Anterior cingulate cortex (tissue), 58 donors: ENCODE measurements around the gene IFT74.
"Not testable (repeated sequence)": the region's sequence is repeated elsewhere in the genome, so short reads cannot be mapped to it uniquely, and the experiment has no call there.

Experiments
- DNase-seq, 58 donors: peaks; one replicate each; lab custom pipeline; 2025; lab: John Stamatoyannopoulos, UW

IFT74 gene

DNA sequence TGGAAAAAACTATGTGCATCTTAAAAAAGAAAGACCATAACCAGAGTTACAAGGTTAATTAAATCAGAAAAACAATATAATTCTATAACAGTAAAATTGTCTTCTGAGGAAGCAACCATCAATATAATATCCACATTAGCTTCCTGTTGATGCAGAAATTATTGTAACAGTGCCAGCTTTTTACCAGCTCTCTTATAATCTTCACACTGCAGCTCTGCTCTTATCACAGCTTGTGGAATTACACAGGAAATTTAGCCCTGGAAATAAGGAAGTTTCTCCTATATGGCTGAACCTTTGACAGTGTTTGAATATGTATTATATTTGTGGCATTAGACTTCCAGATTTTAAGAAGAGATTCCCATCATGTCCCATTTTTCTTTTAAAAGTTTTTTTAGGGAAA lies 103.7 kb downstream of the IFT74 start:
- no peak for DNase-seq

DNA sequence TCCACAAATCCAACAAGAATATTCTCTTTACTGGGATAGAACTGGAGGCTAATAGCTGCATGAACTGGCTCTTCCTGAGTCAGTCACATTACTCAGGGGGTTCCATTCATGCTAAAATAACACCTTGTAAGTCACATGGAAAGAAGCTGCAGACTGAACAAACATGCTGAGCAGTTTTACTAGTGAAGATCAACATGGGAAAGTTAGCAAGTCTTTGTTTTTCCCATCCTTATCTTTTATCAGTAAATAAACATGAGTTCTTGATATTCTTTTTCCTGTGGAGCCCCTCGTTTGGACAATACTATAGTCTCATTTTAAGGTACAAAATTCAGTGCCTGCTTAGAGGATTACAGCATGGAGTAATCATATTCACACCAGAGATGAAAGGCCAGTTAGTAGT lies 109.1 kb downstream of the IFT74 start:
- no peak for DNase-seq

DNA sequence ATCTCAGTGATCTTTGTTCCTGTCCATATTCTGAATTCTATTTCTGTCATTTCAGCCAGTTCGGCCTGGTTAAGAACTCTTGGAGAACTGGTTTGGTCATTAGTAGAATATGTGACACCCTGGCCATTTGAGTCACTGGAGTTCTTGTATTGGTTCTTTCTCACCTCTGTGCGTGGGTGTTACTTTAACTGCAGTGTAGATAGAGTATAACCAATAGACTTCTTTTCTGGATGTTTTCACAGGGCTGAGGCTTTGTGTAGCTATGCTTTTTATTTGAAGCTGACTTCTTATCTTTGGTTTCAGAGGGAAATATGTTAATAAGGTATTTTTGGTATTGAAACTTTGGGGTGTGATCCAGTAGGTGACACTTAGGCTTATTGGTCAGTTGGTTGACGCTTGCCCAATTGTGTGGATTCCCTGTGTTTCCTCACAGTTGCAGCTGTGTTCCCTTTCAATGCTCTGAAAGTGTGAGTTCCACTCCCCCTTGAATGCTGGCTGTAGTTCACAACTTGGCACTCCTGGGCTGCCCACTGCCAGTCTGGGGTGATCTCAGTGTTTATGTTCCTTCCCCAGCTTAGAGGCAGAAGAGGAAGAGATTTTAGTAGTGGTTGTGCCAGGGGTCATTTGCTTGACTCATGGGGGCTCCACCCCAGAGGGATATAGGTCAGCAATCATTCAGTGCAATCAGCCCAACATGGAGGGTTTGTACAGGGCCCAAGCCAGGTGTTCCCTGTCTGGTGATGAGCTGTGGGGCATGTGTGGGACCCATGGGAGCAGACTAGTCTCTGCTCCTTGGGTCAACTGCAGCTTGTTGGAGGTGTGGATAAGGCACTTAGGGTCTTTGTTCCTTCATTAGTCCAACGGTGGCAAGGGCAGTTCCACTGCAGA lies 117.9 kb downstream of the IFT74 start:
- DNase-seq, result no peak

DNA sequence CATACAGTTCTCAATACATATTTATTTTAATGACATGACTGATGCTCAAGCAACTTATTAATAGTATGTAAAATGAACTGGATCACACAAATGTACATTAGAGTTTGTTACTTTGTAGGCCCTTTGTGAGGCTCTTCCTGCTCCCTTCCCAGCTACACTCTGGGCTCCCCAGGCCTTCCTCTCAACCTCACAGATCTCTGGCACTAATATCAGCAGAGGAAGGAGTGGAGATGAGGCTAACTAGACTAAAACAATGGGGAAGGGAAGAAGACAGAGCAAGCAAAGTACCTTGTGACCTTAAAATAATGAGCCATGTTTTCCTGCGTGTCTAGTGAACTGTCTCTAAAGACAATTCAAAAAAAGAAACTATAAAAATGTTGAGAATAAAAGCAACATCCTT lies 122.5 kb downstream of the IFT74 start:
- DNase-seq, result no peak

DNA sequence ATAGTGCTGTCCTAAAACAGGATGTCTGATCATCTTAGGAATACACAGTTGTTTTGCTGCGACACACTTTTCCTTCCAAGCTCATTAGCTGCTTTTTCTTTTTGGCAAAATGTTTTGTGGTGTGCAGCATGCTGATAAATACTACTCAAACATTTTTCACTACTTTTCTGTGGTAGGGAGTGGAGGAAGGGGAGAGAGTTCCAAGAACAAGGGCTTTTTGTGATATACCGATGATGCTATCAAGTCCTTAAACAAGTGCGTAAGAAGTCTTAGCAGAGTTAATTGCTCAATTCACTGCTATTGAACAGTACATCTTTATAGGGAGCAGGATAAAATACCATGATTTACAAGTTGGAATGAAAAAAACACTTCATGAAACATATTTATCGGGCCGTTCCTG lies 129.2 kb downstream of the IFT74 start:
- DNase-seq, result no peak

DNA sequence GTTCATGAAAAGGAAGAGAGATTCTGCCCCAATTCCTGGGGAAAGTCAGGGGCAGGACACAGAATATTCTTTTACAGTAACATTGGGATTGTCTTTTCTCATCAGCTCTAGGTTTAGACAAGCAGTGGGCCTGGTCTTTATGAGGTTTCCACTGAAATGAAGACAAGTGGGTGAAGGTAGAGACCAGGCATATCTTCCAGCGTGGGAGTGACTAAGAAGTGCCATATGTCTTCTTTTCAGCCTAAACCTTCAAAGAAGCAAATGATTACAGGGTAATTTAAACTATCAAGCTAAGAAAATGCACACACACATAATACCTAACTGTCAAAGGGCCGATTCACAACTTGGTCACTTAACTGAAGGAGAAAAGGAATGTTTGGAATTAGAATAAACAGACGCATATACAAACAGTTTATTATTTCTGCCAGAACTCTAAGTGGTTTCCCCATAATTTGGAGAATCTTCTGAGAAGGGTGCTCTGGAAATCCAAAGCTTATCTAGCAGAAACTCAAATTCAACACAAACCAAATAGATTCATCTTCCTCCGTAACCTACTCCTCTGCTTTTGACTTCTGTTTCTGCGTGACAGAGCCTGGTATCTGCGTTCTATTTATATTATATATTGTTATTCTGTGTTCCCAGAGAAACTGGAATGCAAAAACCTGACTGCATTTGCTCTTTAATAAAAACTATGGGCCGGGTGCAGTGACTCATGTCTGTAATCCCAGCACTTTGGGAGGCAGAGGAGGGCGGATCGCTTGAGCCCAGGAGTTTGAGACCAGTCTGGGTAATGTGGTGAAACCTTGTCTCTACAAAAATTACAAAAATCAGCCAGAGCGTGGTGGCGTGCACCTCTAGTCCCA lies 130.8 kb downstream of the IFT74 start:
- no peak for DNase-seq

DNA sequence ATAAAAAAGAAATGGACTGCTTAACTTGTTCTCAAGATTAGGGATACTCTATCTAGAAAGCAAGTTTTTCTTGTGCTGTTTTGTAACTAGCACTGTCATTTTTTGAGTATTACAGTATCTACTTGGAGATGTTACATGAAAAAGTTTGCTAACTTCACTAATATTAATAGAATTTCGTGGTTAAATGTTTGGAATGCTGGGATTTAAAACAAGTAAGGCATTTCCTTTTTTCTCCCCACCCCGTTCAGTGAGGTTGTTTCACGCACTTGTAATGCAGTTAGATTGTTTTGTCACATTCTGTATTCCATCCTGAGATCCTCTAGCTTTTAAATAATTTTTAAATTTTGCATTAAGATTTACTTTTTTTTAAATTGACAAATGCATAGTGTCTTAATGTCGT lies 132.8 kb downstream of the IFT74 start:
- DNase-seq, result no peak

DNA sequence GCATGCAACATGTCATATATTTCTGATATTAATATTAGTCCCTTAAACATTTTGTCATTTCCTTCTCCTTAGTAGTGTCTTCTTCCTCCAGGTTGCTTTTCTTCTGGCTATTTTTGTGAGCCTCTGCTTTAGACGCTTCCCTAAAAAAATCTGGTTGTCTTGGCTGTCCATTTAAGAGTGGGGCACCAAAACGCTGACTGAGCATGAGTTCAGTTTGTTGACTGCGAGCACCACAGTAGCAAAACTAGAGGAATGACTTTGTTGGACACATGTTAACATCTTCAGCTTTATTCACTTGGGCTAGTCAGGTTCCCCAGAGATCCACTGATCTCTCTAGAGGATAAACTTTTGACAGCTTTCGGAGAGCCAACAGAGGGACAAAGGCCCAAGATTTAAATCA lies 133.5 kb downstream of the IFT74 start:
- no peak for DNase-seq

DNA sequence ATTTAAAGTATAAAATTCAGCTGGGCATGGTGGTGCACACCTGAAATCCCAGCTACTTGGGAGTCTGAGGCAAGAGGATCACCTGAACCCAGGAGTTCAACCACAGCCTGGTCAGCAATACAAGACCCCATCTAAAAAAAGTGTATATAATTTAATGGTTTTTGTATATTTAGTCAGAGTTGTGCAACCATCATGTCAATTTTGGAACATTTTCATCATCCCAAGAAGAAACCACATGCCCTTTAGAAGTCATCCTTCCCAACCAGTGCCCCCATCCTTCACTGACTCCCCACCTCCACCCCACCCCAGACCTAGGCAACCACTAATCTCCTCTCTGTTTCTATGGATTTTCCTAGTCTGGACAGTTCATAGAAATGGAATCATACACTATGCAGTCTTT lies 134.0 kb downstream of the IFT74 start:
- DNase-seq, result no peak

DNA sequence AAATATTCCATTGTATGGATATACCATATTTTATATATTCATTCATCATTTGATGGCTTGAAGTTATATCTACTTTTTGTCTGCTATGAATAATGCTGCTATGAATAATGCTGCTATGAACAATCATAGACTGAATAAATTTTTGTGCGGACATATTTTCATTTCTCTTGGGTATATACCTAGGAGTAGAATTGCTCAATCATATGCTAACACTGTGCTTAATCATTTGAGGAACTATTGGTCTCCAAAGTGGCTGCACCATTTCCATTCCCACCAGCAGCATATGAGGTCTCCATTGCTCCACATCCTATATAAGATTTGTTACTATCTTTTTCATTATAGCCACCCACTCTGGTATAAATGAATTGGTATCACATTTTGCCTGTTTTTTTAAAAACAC lies 134.5 kb downstream of the IFT74 start:
- no peak for DNase-seq

DNA sequence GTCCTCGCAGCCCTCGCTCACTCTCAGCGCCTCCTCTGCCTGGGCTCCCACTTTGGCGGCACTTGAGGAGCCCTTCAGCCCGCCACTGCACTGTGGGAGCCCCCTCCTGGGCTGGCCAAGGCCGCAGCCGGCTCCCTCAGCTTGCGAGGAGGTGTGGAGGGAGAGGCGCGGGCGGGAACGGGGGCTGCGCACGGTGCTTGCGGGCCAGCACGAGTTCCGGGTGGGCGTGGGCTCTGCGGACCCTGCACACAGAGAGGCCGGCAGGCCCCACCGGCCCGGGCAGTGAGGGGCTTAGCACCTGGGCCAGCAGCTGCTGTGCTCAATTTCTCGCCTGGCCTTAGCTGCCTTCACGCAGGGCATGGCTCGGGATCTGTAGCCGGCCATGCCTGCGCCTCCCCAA lies 136.3 kb downstream of the IFT74 start:
- DNase-seq, result not testable (repeated sequence)

DNA sequence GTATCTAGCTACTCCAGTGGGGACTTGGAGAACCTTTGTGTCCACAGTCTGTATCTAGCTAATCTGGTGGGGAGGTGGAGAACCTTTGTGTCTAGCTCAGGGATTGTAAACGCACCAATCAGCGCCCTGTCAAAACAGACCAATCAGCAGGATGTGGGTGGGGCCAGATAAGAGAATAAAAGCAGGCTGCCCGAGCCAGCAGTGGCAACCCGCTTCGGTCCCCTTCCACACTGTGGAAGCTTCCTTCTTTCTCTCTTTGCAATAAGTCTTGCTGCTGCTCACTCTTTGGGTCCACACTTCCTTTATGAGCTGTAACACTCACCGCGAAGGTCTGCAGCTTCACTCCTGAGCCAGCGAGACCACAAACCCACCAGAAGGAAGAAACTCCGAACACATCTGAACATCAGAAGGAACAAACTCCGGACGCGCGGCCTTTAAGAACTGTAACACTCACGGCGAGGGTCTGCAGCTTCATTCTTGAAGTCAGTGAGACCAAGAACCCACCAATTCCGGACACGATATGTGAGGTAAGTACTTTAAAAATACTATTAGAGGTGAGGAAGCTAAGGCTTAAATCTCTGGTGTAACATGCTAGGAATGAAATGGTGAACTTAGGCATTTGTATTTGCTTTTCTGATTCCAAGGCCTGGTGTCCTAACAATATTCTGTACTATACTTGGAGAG lies 137.3 kb downstream of the IFT74 start:
- DNase-seq, result not testable (repeated sequence)

DNA sequence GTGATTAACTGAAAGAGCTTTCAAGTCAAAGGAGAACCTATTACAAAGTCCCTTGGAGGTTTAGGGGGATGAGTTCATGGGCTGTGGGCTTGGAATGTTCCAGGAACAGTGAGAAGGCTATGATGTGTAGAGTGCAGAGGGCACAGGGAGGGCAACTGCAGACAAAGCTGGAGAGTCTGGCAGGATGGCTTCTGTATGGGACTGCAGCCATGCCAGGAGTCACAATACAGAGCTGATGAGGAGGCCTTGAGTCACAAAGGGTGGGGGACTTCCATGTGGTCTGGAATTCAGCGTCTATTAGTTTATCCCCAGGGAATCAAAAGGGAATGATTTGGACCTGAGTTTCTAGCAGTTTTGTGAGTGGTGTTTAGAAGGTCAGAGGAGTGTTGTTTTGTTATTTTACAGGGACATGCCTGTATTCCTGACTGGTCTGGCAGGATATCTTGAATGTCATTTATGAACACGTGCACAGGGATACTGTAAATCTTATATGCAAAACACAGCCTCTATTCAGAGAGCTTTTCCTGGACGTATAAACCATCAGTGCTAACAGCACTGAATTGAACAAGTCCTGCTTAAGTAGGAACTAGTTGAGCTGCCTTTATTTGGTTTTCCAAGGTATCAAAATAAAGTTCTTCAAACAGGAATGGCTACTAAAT lies 138.6 kb downstream of the IFT74 start:
- DNase-seq, result no peak

DNA sequence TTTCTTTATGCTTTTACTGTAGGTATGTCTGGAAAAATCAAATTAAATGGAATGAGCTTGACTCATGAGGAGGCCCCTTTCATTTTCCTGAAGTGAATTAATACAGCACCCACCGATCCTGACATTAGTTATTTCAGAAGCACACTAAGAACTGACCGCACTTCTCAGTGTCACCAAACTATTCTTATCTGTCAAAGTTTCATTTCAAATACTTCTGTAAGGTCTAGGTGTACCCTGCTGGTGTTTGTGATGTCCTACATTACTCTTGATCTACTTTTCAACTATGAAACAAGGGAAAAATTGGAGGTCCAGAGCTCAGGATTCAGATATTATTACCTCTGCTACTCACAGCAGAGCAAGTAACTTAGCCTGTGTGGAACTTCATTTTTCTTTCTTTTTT lies 151.0 kb downstream of the IFT74 start:
- DNase-seq, result no peak

DNA sequence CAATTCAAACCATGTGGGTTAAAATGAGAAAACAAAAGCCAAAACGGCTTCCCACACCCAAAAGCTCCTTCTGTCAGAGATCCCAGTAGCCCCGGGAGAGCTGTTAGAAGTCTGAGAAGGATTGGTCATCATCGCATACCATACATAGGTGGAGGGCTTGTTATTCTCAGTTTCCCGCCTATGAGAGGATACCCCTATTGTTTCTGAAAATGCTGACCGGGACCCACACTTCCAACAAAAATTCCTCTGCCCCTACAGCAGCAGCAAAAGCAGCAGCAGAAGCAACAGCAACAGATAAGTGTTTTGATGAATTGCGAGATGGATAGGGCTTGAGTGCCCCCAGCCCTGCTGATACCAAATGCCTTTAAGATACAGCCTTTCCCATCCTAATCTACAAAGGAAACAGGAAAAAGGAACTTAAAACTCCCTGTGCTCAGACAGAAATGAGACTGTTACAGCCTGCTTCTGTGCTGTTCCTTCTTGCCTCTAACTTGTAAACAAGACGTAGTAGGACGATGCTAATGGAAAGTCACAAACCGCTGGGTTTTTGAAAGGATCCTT lies 152.8 kb downstream of the IFT74 start, which contains the start of gene TEK:
TEK (plus strand) TSS at position 245 of the 561 bp plus-strand sequence. CDS start 366 bp downstream, outside the sequence.
- no peak for DNase-seq

DNA sequence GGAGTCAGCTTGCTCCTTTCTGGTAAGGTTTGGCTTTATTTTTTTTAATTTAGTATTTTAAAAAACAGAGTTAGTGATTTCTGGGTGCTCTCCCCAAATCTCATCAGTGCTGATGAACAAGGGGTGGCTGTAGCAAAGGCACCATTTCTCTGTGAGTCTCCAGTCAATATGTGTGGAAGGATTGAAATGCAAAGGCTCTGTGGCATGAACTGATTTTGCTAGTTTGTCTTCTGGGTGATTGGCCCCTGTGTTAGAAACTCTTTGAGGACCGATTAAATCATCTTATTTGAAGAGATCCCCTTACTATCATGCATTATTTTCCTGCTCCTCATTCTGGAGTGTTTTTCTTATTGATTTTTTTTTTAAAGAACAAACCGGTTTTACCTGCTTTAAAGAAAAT lies 153.4 kb downstream of the IFT74 start:
- no peak for DNase-seq

DNA sequence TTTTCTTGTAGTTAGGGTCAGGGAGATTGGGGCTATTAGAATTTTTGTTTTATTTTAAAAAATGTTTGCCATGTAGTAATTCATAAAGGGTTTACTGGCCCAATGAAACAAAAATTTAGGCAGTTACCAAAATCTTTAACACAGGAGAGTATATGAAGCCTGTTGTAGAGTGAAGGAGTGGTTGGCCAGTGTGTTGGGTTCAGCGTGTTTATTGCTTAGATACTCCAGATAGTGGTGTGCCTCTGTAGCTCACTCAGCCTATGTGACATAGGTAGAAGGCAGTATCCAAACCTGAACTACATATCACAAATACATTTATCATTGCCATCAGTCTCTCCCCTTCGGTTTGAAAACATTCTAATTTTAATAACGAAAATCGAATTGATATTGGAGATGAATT lies 154.0 kb downstream of the IFT74 start:
- no peak for DNase-seq

DNA sequence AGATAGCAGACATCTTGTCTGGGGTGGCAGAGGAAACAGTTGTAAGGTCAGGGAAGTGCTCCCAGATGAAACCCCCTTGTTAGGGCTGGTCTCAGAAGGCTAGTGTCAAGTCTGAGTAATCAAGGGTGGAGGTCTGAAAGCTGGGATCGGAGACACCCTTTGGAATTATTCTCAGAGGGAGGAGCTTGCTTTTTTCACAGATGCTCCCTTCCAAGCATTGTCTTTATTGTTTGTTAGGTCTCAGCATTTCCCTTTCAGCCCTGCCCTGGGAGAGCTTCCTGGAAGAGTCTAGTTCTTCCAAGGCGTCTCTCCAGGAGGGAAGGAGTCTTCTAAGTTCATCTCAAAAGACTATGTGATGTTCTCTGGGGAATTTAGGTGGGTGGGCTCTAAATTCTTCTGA lies 156.0 kb downstream of the IFT74 start:
- DNase-seq, result no peak
